Measurements from ENCODE around the gene BARX1.

- TF ChIP-seq CTCF (IDR thresholded peaks at IDR 0.05) (no peak), POLR2A (IDR thresholded peaks at IDR 0.05) (no peak)
Observed at GRCh38 chr9:93952784-93953495, 2.2 kb downstream of the BARX1 start.
